Activated CD4-positive, CD25-positive, alpha-beta regulatory T cell treated with anti-CD3 and anti-CD28 coated beads, Interleukin-2, amount 50 U/mL, for 16 hours (primary cell): ENCODE measurements around the gene HIPK2.
A peak's percentile ranks its signal among the peaks of the same experiment; 100 is the strongest.

Source experiments
- DNase-seq: peaks from one replicate; pipeline ENCODE4 v3.0.0-alpha.2; 2020; ENCODE audit warnings: low read depth, low spot score

Gene HIPK2

DNA sequence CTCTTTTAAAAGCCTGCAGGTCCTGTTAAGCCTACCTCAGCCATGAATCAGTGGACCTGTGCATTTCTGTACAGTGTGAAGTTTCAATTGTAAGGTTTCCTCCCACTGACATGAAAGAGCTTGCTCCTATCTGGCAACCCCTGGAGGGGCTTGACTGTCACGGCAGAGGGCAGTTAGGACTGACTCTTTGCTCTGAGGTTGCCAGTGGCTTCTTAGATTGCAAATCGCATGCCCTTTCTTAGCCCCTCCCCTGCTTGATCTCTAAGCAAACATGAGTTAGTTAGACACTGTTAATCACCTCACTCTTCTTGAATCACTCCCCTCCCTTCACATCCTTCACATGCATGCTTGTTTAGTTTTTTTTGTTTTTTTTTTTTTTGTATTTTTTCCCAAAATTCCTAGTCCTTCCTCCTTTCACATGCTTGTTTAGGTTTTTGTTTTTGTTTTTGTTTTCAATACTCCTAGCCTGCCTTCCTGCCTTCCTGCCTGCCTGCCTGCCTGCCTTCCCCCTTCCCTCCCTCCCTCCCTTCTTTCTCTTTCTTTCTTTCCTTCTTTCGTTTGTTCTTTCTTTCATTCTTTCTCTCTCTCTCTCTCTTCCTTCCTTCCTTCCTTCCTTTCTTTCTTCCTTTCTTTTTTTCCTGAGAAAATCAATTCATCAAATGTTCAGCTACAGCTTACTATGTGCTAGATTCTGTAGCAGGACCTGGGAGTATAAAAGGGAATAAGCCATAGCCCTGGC lies 6.0 kb upstream of the HIPK2 start:
- DNase-seq = no peak

DNA sequence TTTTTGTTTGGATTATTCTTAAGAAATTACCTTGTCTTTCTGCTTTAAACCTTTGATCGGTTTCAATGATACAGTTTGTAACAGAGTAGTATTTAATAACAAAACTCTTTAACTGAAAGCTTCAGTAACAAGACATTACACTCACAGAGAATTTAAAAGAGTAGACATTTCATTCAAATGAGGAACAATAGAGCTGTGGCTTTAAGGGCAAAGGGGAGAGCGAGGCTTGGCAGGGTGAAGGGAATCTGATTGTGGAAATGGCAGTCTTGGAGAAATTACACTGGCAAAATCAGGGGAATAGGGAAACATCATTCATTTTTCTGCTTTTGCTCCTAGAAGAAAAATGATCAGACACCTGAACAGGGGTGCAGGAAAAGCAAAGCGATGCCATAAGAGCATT lies 5.1 kb upstream of the HIPK2 start:
- DNase-seq = no peak

GRCh38 chr7:139777133-139777891 lies 486 bp downstream of the HIPK2 start:
- DNase-seq = no peak

- DNase-seq = no peak
Observed at GRCh38 chr7:139776486-139777132, 1.2 kb downstream of the HIPK2 start.

- peak; percentile 37 for DNase-seq
Observed at GRCh38 chr7:139775829-139776266, 1.9 kb downstream of the HIPK2 start.

GRCh38 chr7:139774376-139774775 lies 3.4 kb downstream of the HIPK2 start:
- no peak for DNase-seq

GRCh38 chr7:139773371-139773770 lies 4.4 kb downstream of the HIPK2 start:
- no peak for DNase-seq

GRCh38 chr7:139772873-139773272 lies 4.9 kb downstream of the HIPK2 start:
- DNase-seq = no peak

DNA sequence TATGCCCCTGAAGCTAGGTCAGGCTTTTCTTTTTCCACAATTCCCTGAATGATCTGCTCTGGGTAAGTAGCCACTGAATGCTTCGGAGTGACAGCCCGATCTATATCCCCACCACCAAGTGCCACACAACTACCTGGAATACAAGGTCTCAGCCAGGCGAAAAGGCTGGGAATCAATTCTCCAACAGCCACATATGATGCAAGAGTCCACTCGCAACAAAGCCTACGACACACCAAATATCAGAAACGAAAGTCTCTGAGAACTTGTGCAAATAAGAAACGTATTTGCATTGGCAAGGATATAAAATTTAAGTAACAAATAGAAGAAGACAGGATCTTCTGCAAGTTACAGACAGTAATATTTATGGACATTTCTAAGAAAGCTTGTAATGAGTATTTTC lies 5.7 kb downstream of the HIPK2 start:
- no peak for DNase-seq

DNA sequence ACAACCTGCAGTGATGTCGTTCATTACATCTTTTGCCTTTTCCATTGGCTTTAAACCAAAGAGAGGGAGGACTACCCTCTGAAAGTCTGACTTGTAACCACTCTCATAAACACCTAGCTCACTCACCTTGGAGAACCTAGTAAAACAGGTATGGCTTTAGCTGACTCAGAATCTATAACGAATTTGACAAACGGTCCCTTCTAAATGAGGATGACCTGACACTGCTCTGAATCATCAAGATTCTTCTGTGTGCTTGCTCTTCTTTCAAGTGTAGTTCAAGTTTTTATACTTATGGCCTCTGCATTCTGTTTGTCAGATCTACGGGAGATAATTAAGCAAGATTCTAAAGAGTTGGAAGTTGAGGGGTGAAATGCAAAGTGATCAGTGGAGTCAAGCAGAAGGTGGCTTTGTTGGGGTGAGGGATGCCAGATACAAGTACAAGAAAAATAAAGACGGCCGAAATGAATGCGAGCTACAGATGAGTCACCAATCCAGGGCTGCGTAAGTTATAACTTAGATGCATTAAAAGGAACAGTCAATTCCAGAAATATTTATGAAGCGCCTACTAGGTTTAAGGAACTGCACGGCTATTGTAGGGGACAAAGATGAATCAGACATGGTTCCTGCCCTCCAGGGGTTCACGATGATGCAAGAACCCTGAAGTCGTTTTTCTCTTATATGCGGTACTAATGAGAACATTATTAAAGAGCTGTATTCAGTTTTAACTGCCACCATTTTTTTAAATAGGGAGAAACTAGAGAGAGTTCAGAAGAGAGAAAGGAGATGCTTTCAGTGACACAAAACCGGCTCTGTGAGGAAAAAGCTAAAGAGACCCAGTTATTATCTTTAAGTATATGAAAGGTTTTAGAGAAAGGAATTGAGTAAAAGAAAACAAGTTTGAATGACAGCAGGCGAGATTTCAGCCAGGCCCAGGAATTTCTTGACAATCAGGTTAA lies 6.5 kb downstream of the HIPK2 start:
- DNase-seq = no peak

GRCh38 chr7:139769761-139770160 lies 8.0 kb downstream of the HIPK2 start:
- no peak for DNase-seq

DNA sequence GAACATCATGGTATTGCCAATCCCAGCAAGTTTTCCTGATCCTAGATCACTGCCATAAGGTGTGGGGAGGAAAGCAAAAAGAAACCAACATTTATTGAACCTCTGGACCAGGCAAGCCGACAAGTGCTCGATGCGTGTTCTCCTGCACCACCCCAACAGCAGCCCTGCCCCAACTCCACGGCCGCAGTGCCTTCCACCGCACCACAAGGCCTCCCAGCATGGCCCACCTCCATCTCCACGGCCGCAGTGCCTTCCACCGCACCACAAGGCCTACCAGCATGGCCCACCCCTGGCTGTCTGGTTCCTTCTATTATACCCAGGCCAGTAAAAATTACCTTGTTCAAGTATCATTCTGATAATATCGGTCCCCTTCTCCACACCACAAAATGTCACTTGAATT lies 8.7 kb downstream of the HIPK2 start:
- no peak for DNase-seq

DNA sequence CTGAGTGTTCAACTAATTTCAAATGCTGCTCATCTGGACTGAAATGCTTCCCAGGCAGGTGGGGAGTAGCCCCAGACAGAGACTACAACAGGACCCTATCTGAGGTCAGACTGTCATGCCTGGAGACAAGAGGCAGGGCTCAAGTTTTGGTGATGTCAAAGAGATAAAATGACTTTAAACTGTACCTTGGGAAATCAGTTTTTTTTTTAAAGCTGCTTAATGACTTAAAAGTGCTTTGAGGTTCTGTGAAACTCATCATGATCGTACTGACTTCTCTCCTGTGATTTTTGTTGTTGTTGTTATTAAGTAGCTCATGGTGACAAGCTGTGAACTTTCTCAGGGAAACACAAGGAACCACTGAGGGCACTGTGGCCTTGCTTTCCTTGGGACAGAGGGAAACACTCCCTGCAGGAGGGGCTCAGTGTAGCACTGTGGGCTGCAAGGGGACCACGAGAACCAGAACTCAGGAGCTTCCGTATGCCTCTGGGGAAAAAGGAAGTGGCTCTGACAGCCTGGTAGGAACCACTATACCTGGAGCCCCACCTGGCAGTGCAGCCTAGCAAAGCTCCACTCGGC lies 9.5 kb downstream of the HIPK2 start:
- DNase-seq = no peak

DNA sequence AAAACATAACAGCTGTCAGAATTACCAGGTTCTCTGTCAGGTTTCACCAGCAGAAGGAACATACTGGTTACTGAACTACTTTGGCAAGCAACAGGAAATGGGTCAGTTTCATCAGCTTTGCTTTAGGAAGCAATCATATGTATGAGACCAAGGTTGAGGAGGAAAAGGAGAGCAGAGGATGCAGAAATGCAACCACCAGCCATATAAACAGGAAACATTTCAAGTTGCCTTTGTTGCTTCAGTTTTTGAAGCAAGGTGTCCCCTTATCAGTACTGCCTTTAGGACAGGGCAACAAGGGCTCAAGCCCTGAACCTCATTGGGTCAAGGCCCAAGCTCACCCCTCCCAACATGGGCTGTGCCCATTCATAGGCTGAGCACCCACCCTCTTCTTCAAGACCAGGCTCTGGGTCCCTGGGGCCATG lies 10.2 kb downstream of the HIPK2 start:
- no peak for DNase-seq

GRCh38 chr7:139765143-139765542 lies 12.7 kb downstream of the HIPK2 start:
- DNase-seq = no peak

DNA sequence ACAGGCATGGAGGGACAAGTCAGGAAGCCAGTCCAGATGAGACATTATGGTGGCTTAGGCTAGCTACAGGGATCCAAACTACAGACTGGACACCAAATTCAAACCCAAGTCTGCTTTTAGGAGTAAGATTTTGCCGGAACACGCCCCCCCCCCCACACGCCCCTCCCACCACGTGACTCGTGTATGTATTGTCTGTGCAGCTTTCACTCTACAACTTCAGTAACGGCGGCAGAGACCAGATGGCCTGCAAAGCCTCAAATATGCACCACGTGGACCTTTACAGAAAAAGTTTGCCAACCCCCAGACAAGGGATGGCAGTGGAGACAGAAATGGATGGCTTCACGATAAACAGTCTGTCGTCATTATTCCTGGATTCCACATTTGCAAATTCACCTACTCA lies 14.5 kb downstream of the HIPK2 start:
- no peak for DNase-seq

GRCh38 chr7:139762886-139763285 lies 14.9 kb downstream of the HIPK2 start:
- no peak for DNase-seq

GRCh38 chr7:139758388-139758787 lies 19.4 kb downstream of the HIPK2 start:
- DNase-seq = no peak

DNA sequence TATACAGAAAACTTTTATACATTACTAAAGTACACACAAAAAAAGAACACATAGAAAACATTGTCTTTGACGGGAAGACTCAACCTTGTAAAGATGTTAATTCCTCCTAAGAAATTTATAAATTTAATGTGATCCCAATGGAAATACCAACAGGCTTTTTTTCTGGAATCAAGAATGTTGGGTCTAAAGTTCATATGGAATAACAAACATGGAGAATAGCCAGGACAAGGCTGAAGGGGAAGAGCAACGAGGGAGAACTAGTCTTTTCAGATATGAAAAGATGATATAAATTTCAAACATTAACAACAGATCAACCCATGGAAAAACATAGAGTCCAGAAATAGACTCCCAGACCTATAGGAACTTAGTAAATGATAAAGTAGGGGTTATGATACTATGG lies 19.8 kb downstream of the HIPK2 start:
- no peak for DNase-seq

- DNase-seq = no peak
Observed at GRCh38 chr7:139753693-139754111, 24.1 kb downstream of the HIPK2 start.

- DNase-seq = no peak
Observed at GRCh38 chr7:139753081-139753692, 24.6 kb downstream of the HIPK2 start.
